Measurements from ENCODE around the gene CARF.

CARF gene

GRCh38 chr2:203019142-203019541 lies 107.1 kb downstream of the CARF start:
- H3K36me3 ChIP-seq (ENCODE audit: insufficient read depth, low read length) = no peaks in the 10 kb centered on the region
- H3K4me3 ChIP-seq (ENCODE audit: low read depth, low read length) = peak overlapping the region; percentile 93
- H3K79me2 ChIP-seq (ENCODE audit: control insufficient read depth, insufficient read depth, low read length, unreplicated experiment) = peaks cover 68% of the 10 kb centered on the region
- no peak overlapping the region for H3K27ac ChIP-seq (ENCODE audit: low read depth, low read length)
- no peak overlapping the region for H2AFZ ChIP-seq (ENCODE audit: low read length, unreplicated experiment)
- H3K27me3 ChIP-seq (ENCODE audit: insufficient read depth, low read length) = no peaks in the 10 kb centered on the region
- peaks cover 15% of the 10 kb centered on the region for H3K4me1 ChIP-seq (ENCODE audit: control insufficient read depth, insufficient read depth, low read length, unreplicated experiment)

GRCh38 chr2:203021991-203022390 lies 109.9 kb downstream of the CARF start:
- H3K79me2 ChIP-seq (ENCODE audit: control insufficient read depth, insufficient read depth, low read length, unreplicated experiment) = peaks cover 53% of the 10 kb centered on the region
- H3K27ac ChIP-seq (ENCODE audit: low read depth, low read length) = no peak overlapping the region
- no peak overlapping the region for H3K4me3 ChIP-seq (ENCODE audit: low read depth, low read length)
- no peak overlapping the region for H2AFZ ChIP-seq (ENCODE audit: low read length, unreplicated experiment)
- H3K27me3 ChIP-seq (ENCODE audit: insufficient read depth, low read length) = no peaks in the 10 kb centered on the region
- peaks cover 15% of the 10 kb centered on the region for H3K4me1 ChIP-seq (ENCODE audit: control insufficient read depth, insufficient read depth, low read length, unreplicated experiment)
- no peaks in the 10 kb centered on the region for H3K36me3 ChIP-seq (ENCODE audit: insufficient read depth, low read length)

- H3K4me1 ChIP-seq (ENCODE audit: control insufficient read depth, insufficient read depth, low read length, unreplicated experiment) = peaks cover 15% of the 10 kb centered on the region
- no peaks in the 10 kb centered on the region for H3K36me3 ChIP-seq (ENCODE audit: insufficient read depth, low read length)
- no peak overlapping the region; the same call in 1 of the 2 replicates for H3K4me3 ChIP-seq (ENCODE audit: low read depth, low read length)
- no peak overlapping the region for H2AFZ ChIP-seq (ENCODE audit: low read length, unreplicated experiment)
- H3K27ac ChIP-seq (ENCODE audit: low read depth, low read length) = no peak overlapping the region
- H3K27me3 ChIP-seq (ENCODE audit: insufficient read depth, low read length) = no peaks in the 10 kb centered on the region
- peaks cover 48% of the 10 kb centered on the region for H3K79me2 ChIP-seq (ENCODE audit: control insufficient read depth, insufficient read depth, low read length, unreplicated experiment)
Measured at GRCh38 chr2:203022751-203023150, 110.7 kb downstream of the CARF start.

GRCh38 chr2:203025592-203025991 lies 113.5 kb downstream of the CARF start:
- H3K79me2 ChIP-seq (ENCODE audit: control insufficient read depth, insufficient read depth, low read length, unreplicated experiment) = peaks cover 34% of the 10 kb centered on the region
- no peak overlapping the region for H2AFZ ChIP-seq (ENCODE audit: low read length, unreplicated experiment)
- H3K36me3 ChIP-seq (ENCODE audit: insufficient read depth, low read length) = no peaks in the 10 kb centered on the region; the same call in 1 of the 2 replicates
- H3K27me3 ChIP-seq (ENCODE audit: insufficient read depth, low read length) = no peaks in the 10 kb centered on the region
- H3K4me1 ChIP-seq (ENCODE audit: control insufficient read depth, insufficient read depth, low read length, unreplicated experiment) = peaks cover 9% of the 10 kb centered on the region
- H3K4me3 ChIP-seq (ENCODE audit: low read depth, low read length) = no peak overlapping the region
- H3K27ac ChIP-seq (ENCODE audit: low read depth, low read length) = no peak overlapping the region

GRCh38 chr2:203030545-203030944 lies 118.5 kb downstream of the CARF start:
- Histone ChIP-seq H3K79me2 (ENCODE audit: control insufficient read depth, insufficient read depth, low read length, unreplicated experiment) (peaks cover 35% of the 10 kb centered on the region), H2AFZ (ENCODE audit: low read length, unreplicated experiment) (no peak overlapping the region), H3K27ac (ENCODE audit: low read depth, low read length) (no peak overlapping the region), H3K36me3 (ENCODE audit: insufficient read depth, low read length) (no peaks in the 10 kb centered on the region; the same call in 1 of the 2 replicates), H3K4me3 (ENCODE audit: low read depth, low read length) (no peak overlapping the region), H3K4me1 (ENCODE audit: control insufficient read depth, insufficient read depth, low read length, unreplicated experiment) (no peaks in the 10 kb centered on the region), H3K27me3 (ENCODE audit: insufficient read depth, low read length) (no peaks in the 10 kb centered on the region)

GRCh38 chr2:203030991-203031390 lies 118.9 kb downstream of the CARF start:
- no peak overlapping the region for H3K4me3 ChIP-seq (ENCODE audit: low read depth, low read length)
- H3K79me2 ChIP-seq (ENCODE audit: control insufficient read depth, insufficient read depth, low read length, unreplicated experiment) = peaks cover 35% of the 10 kb centered on the region

GRCh38 chr2:203033395-203033794 lies 121.3 kb downstream of the CARF start:
- Histone ChIP-seq H2AFZ (ENCODE audit: low read length, unreplicated experiment) (no peak overlapping the region), H3K36me3 (ENCODE audit: insufficient read depth, low read length) (no peaks in the 10 kb centered on the region; the same call in 1 of the 2 replicates), H3K79me2 (ENCODE audit: control insufficient read depth, insufficient read depth, low read length, unreplicated experiment) (peaks cover 36% of the 10 kb centered on the region), H3K4me1 (ENCODE audit: control insufficient read depth, insufficient read depth, low read length, unreplicated experiment) (no peaks in the 10 kb centered on the region), H3K27me3 (ENCODE audit: insufficient read depth, low read length) (no peaks in the 10 kb centered on the region), H3K27ac (ENCODE audit: low read depth, low read length) (no peak overlapping the region), H3K4me3 (ENCODE audit: low read depth, low read length) (no peak overlapping the region)

More at GRCh38 chr2:203030991-203031390, 118.9 kb downstream of the CARF start:
- no peaks in the 10 kb centered on the region; the same call in 1 of the 2 replicates for H3K36me3 ChIP-seq (ENCODE audit: insufficient read depth, low read length)
- no peaks in the 10 kb centered on the region for H3K27me3 ChIP-seq (ENCODE audit: insufficient read depth, low read length)
- H3K27ac ChIP-seq (ENCODE audit: low read depth, low read length) = no peak overlapping the region
- H3K4me1 ChIP-seq (ENCODE audit: control insufficient read depth, insufficient read depth, low read length, unreplicated experiment) = no peaks in the 10 kb centered on the region
- H2AFZ ChIP-seq (ENCODE audit: low read length, unreplicated experiment) = no peak overlapping the region

GRCh38 chr2:203035879-203036470 lies 123.9 kb downstream of the CARF start:
- Histone ChIP-seq H3K27me3 (ENCODE audit: insufficient read depth, low read length) (no peaks in the 10 kb centered on the region), H3K36me3 (ENCODE audit: insufficient read depth, low read length) (no peaks in the 10 kb centered on the region), H3K4me3 (ENCODE audit: low read depth, low read length) (no peak overlapping the region), H3K27ac (ENCODE audit: low read depth, low read length) (no peak overlapping the region), H3K4me1 (ENCODE audit: control insufficient read depth, insufficient read depth, low read length, unreplicated experiment) (no peaks in the 10 kb centered on the region), H3K79me2 (ENCODE audit: control insufficient read depth, insufficient read depth, low read length, unreplicated experiment) (peaks cover 26% of the 10 kb centered on the region), H2AFZ (ENCODE audit: low read length, unreplicated experiment) (no peak overlapping the region)

All from ACC112 (cell line).